GM21737 (cell line): ENCODE data around the gene IDNK.

Experiments used
- ATAC-seq: cut with Tn5 transposase; IDR thresholded peaks from one replicate; pipeline ENCODE4 v1.9.1; 2021; ENCODE audit warnings: mild to moderate bottlenecking, moderate library complexity; ENCODE audit not compliant: unreplicated experiment

Gene IDNK

DNA sequence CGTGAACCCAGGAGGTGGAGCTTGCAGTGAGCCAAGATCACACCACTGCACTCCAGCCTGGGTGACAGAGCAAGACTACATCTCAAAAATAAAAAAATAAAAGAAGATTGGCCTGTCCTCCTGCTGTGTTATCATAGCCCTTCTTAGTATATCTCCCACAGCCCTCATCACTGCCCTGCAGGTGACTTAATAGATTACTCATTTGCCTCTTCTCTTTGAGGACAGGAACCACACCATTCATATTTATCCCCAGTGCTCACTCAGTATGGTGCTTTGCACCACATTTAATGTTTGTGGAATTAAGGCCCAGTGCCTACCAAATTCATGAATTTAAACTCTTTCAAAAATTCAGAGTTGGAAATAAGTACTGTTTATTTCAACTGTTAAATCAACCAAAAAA lies 10.3 kb downstream of the IDNK start:
- no peak for ATAC-seq

GRCh38 chr9:83633676-83634075 lies 10.7 kb downstream of the IDNK start:
- no peak for ATAC-seq

GRCh38 chr9:83636813-83637212 lies 13.9 kb downstream of the IDNK start:
- no peak for ATAC-seq

DNA sequence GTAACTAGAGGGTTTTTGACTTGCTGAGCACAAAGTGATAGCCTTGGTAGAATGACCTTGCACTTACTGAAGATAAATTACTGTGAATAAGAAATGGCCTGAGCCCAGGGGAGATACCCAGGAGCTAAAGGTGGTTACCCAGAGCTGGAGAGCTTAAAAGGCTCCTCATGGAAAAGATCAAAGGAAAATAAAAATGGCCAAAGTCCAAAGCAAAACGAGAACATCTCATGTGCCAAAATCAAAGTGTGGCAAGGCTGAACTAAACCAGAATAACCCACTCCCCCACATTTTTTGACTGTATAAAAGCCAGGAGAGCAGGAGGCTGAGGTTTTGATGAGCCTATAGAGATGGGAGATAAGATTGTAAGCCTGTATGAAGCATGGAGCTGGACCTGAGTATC lies 14.4 kb downstream of the IDNK start:
- no peak for ATAC-seq

DNA sequence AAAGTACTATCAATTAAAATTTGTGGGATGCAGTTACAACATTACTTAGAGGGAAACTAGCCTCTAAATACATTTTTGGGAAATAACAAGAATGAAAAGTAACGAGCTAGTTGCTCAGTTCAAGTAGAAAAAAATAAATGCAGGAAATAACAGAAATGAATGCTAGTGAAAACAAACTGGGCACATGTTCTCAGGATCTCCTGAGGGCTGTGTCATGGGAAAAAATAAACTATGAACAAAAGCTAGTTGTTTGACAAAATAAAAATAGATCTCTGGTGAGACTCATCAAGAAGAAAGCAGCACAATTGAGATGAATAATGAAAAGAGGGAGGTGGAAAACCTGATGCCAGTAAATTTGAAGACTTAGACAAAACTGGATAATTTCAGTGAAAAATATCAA lies 16.3 kb downstream of the IDNK start:
- no peak for ATAC-seq

DNA sequence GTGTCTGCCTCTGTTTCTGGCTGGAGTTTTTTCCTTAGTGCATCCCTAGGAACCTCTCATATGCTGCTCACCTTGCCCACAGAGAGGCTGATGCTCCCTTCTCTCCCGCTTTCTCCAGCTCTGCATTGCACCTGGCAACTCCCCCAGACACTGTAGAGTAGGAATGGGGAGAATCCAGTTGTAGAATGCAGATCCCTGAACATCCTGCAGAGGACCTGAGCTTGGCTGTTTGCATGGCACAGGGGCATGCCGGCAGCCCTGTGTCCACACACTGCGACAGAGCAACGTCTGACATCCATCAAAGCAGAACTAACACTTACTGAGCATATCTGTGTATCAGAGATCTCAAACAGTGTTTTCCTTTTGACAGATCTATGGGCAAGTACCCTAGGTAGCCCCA lies 19.9 kb downstream of the IDNK start:
- no peak for ATAC-seq

DNA sequence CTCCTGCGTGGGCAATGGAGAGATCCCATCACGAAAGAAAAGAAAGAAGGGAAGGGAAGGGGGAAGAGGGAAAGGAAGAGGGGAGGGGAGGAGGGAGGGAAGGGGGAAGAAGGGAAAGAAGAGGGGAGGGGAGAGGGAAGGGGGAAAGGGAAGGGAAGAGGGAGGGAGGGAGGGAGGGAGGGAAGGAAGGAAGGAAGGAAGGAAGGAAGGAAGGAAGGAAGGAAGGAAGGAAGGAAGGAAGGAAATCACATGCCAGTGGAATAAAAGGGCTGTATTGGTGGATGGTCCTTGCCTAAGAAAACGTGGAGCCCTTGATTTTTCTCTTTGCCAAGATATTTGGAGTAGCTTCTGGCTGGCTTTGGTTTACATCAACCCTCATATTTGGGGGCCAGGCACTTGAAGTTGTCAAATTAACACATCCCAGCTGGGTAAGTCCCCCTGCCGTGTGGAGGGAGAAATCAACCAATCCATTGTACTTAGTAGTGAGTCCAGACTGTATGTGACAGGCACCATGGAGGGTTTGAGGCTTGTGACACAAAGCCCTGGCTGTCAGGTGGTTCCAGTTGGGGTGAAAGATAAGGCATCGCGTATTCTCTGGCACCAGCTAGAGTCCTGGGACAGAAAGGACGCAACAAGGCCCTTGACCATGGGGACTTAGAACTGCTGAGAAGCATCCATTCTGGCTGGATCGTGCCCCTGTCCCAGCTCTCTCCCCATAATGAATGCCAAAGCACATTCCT lies 23.7 kb downstream of the IDNK start:
- no peak for ATAC-seq

DNA sequence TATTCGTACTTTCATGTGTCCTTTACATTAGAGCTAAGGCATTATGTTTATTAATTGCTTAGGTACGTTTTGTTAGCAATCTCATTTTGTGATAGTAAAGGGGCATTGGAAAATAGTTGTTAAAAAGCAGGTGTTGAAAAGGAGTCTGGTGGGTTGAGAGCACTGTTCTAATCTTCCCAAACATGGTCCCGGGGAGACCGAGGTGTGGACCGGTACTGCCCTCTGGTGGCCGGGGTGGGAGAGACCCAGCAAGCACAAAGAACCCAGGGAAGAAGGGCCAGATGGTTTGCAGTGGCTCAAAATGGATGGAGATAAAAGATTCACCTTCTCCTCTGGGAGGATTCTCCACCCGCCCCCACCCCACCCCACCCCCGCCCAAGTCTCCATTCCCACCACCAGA lies 26.1 kb downstream of the IDNK start:
- ATAC-seq = no peak

- no peak for ATAC-seq
Observed at GRCh38 chr9:83649515-83649914, 26.6 kb downstream of the IDNK start.

GRCh38 chr9:83651558-83651957 lies 28.6 kb downstream of the IDNK start:
- ATAC-seq = no peak

DNA sequence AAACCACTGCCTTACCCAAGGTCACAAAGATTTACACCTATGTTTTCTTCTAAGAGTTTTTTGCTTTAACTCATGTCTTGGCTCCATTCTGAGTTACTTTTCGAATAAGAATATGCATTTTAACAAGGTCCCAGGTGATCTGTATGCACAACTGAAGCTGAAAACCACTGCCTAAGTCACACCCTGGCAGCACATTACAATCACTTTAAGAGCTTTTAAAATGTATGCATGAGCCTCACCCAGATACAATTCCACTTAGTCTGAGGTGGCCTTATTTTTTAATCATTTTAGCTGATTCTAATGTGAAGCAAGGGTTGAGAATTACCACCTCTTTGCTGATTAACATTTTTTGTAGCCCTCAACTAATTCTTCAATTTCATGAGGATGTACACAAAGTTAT lies 29.5 kb downstream of the IDNK start:
- ATAC-seq = no peak

GRCh38 chr9:83655433-83655832 lies 32.5 kb downstream of the IDNK start:
- no peak for ATAC-seq

- ATAC-seq = no peak
Observed at GRCh38 chr9:83656032-83656680, 33.2 kb downstream of the IDNK start.

- no peak for ATAC-seq
Observed at GRCh38 chr9:83656952-83657351, 34.0 kb downstream of the IDNK start.

DNA sequence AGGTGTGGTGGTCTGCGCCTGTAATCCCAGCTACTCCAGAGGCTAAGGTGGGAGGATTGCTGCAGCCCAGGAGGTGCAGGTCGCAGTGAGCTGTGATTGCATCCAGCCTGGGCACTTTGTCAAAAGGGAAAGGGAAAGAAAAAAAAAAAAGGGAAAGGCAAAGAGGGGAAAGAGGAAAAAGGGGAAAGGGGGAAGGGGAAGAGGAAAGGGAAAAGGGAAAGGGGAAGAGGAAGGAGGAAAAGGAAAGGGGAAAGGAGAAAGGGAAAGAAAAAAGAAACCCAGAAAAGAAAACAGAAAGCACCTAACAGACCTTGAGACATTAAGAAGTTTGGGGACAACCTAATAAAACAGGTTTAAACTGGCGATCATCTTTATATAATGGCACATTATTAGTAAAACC lies 40.0 kb downstream of the IDNK start:
- ATAC-seq = no peak

GRCh38 chr9:83665580-83666200 lies 42.7 kb downstream of the IDNK start:
- peak; percentile 70 for ATAC-seq

- ATAC-seq = no peak
Observed at GRCh38 chr9:83669067-83669466, 46.1 kb downstream of the IDNK start.

GRCh38 chr9:83670381-83670780 lies 47.4 kb downstream of the IDNK start:
- no peak for ATAC-seq

DNA sequence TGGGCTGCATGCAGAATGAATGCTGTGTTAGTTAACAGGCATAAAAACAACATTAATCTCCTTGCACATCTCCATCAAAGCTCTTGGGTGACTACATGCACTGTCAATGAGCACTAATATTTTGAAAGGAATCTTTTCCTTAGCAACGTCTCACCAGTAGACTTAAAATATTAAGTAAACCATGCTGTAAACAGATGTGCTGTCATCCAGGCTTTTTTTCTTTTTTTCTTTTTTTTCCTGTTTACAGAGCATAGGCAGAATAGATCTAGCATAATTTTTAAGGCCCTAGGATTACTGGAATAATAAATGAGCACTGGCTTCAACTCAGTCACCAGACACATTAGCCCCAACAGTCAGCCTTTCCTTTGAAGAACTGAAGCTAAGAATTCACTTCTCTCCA lies 48.5 kb downstream of the IDNK start:
- no peak for ATAC-seq

GRCh38 chr9:83675466-83675865 lies 52.5 kb downstream of the IDNK start:
- no peak for ATAC-seq

- ATAC-seq = no peak
Observed at GRCh38 chr9:83677596-83677995, 54.7 kb downstream of the IDNK start.

- ATAC-seq = no peak
Observed at GRCh38 chr9:83680233-83680632, 57.3 kb downstream of the IDNK start.
